BJ (cell line): ENCODE results near the gene EHD4. TPM values are rescaled to one million over a fixed set of nuclear protein-coding genes. Genes with fewer than 3 reads are reported as not detected.
A peak's percentile ranks its signal among the peaks of the same experiment; 100 is the strongest.

Experiments
- CTCF ChIA-PET: fragments of 350-600 bp; formaldehyde crosslinking; extraction: SDS; loops from one replicate; lab custom pipeline; 2021; ENCODE audit warnings: antibody characterized with exemption, inconsistent platforms; lab: Yijun Ruan, JAX
- POLR2A ChIA-PET: fragments of 300-600 bp; sonication (Branson Sonifier 250); formaldehyde crosslinking; extraction: SDS; loops from one replicate; lab custom pipeline; 2021; ENCODE audit warnings: antibody characterized with exemption; lab: Charles Lee
- DNase-seq: peaks from one replicate; pipeline ENCODE4 v3.0.0-alpha.2; 2011; ENCODE audit warnings: low read depth
- H3K27me3 ChIP-seq: 2 replicates; pipeline ENCODE4 v1.6.0; 2011; ENCODE audit warnings: low read length; ENCODE audit not compliant: control insufficient read depth, insufficient read depth
- H3K36me3 ChIP-seq: 2 replicates; pipeline ENCODE4 v1.5.1; 2011; ENCODE audit warnings: low read length; ENCODE audit not compliant: control insufficient read depth, insufficient read depth
- H3K4me3 ChIP-seq: 2 replicates; pipeline ENCODE4 v1.5.1; 2011; ENCODE audit warnings: low read depth, mild to moderate bottlenecking, control low read depth, low read length
- polyA plus RNA-seq: library from polyadenylated mRNA; depleted of rRNA; stranded (reverse); fragments of >200 nt; gene quantifications from 2 replicates; pipeline ENCODE4 v1.2.3, GENCODE V29; 2011
- TF ChIP-seq, protein P1 (sequence below): IDR thresholded peaks from 2 replicates; pipeline ENCODE4 v1.5.1; 2011; ENCODE audit warnings: low read depth, mild to moderate bottlenecking, control low read depth, inconsistent platforms, low read length, moderate library complexity; ENCODE audit not compliant: insufficient read depth

The EHD4 gene
- polyA plus RNA-seq, 1 experiment: 17.0 TPM

GRCh38 chr15:41904541-41905005, 67.8 kb downstream of the EHD4 start:
- Histone ChIP-seq H3K4me3 (no peak overlapping the region), H3K36me3 (peaks cover 14% of the 10 kb centered on the region), H3K27me3 (no peaks in the 10 kb centered on the region)
- TF ChIP-seq, protein P1, sequence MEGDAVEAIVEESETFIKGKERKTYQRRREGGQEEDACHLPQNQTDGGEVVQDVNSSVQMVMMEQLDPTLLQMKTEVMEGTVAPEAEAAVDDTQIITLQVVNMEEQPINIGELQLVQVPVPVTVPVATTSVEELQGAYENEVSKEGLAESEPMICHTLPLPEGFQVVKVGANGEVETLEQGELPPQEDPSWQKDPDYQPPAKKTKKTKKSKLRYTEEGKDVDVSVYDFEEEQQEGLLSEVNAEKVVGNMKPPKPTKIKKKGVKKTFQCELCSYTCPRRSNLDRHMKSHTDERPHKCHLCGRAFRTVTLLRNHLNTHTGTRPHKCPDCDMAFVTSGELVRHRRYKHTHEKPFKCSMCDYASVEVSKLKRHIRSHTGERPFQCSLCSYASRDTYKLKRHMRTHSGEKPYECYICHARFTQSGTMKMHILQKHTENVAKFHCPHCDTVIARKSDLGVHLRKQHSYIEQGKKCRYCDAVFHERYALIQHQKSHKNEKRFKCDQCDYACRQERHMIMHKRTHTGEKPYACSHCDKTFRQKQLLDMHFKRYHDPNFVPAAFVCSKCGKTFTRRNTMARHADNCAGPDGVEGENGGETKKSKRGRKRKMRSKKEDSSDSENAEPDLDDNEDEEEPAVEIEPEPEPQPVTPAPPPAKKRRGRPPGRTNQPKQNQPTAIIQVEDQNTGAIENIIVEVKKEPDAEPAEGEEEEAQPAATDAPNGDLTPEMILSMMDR: peak; percentile 92
- POLR2A ChIA-PET: no interaction called here
- DNase-seq: no peak
- CTCF ChIA-PET: interaction anchor here (0.7 to 4.5 kb wide), 10 partner anchors 11 to 348 kb away, joined by 3 to 30 read pairs (median 4); partner anchors contain the start of genes EHD4, MAPKBP1 and SPTBN5

DNA sequence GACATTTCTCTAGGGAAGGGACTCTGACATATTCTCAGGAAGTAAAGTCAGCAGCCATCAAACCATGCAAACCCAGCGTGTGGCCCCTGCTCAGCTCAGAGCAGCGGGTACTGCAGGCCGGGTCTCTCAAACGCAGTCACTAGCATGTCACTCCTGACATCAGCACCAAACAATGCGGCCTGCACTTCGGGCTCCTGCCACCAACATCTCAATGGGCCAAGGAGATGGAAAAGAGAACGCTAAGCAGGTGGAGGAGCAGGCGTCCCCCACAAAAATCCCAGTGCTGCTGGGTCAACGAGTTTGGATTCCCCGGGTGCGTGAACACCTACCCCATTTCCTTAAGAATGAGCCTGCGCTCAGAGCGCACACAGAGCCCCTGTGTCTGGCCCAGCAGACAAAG, 68.6 kb downstream of the EHD4 start:
- CTCF ChIA-PET: interaction anchor here (0.6 to 4.5 kb wide), 8 partner anchors 10 to 264 kb away, joined by 3 to 30 read pairs (median 6); partner anchors contain the start of genes EHD4, MAPKBP1 and SPTBN5
- TF ChIP-seq, protein P1: no peak
- no peak for DNase-seq
- Histone ChIP-seq H3K27me3 (no peaks in the 10 kb centered on the region), H3K36me3 (peaks cover 9% of the 10 kb centered on the region), H3K4me3 (no peak overlapping the region)
- POLR2A ChIA-PET: no interaction called here

DNA sequence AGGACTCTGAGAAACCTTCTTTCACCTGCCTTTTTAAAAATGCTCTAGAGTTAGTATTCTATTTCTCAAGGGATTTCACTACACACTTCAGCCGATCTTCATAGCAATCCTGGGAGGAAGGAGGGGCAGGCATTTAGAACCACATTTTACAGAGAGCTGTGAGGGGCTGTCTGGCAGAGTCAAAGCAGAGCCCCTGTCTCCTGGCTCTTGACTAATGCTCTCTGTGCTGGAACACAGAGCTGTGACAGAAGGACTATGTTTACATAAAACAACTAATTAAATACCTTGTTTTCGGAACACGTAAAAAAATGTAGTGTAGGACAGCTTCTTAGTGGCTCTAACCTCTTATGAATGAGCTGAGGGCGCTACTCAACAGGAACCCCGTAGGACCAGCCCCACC, 70.9 kb downstream of the EHD4 start:
- TF ChIP-seq, protein P1: no peak
- H3K4me3 ChIP-seq: no peak overlapping the region
- DNase-seq: no peak
- ChIA-PET CTCF (interaction anchor here (0.6 to 1.9 kb wide), 5 partner anchors 13 to 1097 kb away, joined by 3 to 5 read pairs (median 3); no protein-coding TSS in a partner anchor), POLR2A (no interaction called here)
- peaks cover 4% of the 10 kb centered on the region for H3K36me3 ChIP-seq
- H3K27me3 ChIP-seq: no peaks in the 10 kb centered on the region

GRCh38 chr15:41900526-41901380, 71.6 kb downstream of the EHD4 start:
- TF ChIP-seq, protein P1: no peak
- Histone ChIP-seq H3K27me3 (no peaks in the 10 kb centered on the region), H3K4me3 (no peak overlapping the region), H3K36me3 (peaks cover 3% of the 10 kb centered on the region)
- ChIA-PET CTCF (interaction anchor here (0.6 to 1.9 kb wide), 6 partner anchors 10 to 1096 kb away, joined by 3 to 5 read pairs (median 3); no protein-coding TSS in a partner anchor), POLR2A (no interaction called here)
- DNase-seq: no peak

- no peaks in the 10 kb centered on the region for H3K27me3 ChIP-seq
- ChIA-PET CTCF (interaction anchor here (1.0 to 1.9 kb wide), 2 partner anchors 11 to 434 kb away, joined by 3 to 5 read pairs; no protein-coding TSS in a partner anchor), POLR2A (no interaction called here)
Observed at GRCh38 chr15:41899854-41900442, 72.4 kb downstream of the EHD4 start.

More at GRCh38 chr15:41899854-41900442, 72.4 kb downstream of the EHD4 start:
- no peak overlapping the region for H3K4me3 ChIP-seq
- no peak for DNase-seq
- TF ChIP-seq, protein P1: no peak
- peaks cover 3% of the 10 kb centered on the region for H3K36me3 ChIP-seq
